Nephron (organoid): ENCODE results near the gene NR2C2.

Experiments
- H3K27ac Mint-ChIP-seq, 3 experiments: 2 replicates each; pipeline ENCODE4 v1.8.0; 2020; ENCODE audit warnings: mixed read lengths in 3 of 3, mild to moderate bottlenecking in 2 of 3, moderate library complexity in 1 of 3
- H3K27me3 Mint-ChIP-seq: 2 replicates; pipeline ENCODE4 v1.8.0; 2021; ENCODE audit warnings: low read depth, mild to moderate bottlenecking, moderate library complexity, mixed read lengths
- H3K36me3 Mint-ChIP-seq: 2 replicates; pipeline ENCODE4 v1.8.0; 2020; ENCODE audit warnings: low read depth, mixed read lengths
- H3K4me1 Mint-ChIP-seq: 2 replicates; pipeline ENCODE4 v1.8.0; 2020; ENCODE audit warnings: mixed read lengths
- H3K4me3 Mint-ChIP-seq, 3 experiments: 2 replicates each; pipeline ENCODE4 v1.8.0; 2020; ENCODE audit warnings: mild to moderate bottlenecking in 3 of 3, mixed read lengths in 3 of 3, moderate library complexity in 2 of 3
- H3K9me3 Mint-ChIP-seq: 2 replicates; pipeline ENCODE4 v1.8.0; 2020; ENCODE audit warnings: mixed read lengths
- CTCF ChIP-seq, 3 experiments: fragments of 200-600 bp; sonication (generic); IDR thresholded peaks; one replicate each; pipeline ENCODE4 v1.5.0; 2021; ENCODE audit warnings: antibody characterized with exemption in 3 of 3; ENCODE audit not compliant: unreplicated experiment in 3 of 3

NR2C2 gene

GRCh38 chr3:15011174-15011573 is 63.8 kb downstream of the NR2C2 start:
- no peaks in the 10 kb centered on the region for H3K27me3 Mint-ChIP-seq
- H3K27ac Mint-ChIP-seq: no peak overlapping the region
- peaks cover 18% of the 10 kb centered on the region for H3K4me1 Mint-ChIP-seq
- peaks cover 75% of the 10 kb centered on the region for H3K36me3 Mint-ChIP-seq
- no peaks in the 10 kb centered on the region for H3K9me3 Mint-ChIP-seq
- TF ChIP-seq CTCF (IDR thresholded peaks at IDR 0.05; ENCODE audit: unreplicated experiment in 3 of 3): no peak
- no peak overlapping the region for H3K4me3 Mint-ChIP-seq

GRCh38 chr3:15014606-15015328 is 67.4 kb downstream of the NR2C2 start:
- no peaks in the 10 kb centered on the region for H3K9me3 Mint-ChIP-seq
- H3K36me3 Mint-ChIP-seq: peaks cover 80% of the 10 kb centered on the region
- H3K4me1 Mint-ChIP-seq: peaks cover 11% of the 10 kb centered on the region
- no peak overlapping the region for H3K27ac Mint-ChIP-seq
- H3K27me3 Mint-ChIP-seq: no peaks in the 10 kb centered on the region
- no peak for TF ChIP-seq CTCF (IDR thresholded peaks at IDR 0.05; ENCODE audit: unreplicated experiment in 3 of 3)
- no peak overlapping the region for H3K4me3 Mint-ChIP-seq

GRCh38 chr3:15015456-15015855 is 68.1 kb downstream of the NR2C2 start:
- peaks cover 75% of the 10 kb centered on the region for H3K36me3 Mint-ChIP-seq
- H3K4me1 Mint-ChIP-seq: peaks cover 11% of the 10 kb centered on the region
- H3K4me3 Mint-ChIP-seq: no peak overlapping the region
- no peaks in the 10 kb centered on the region for H3K9me3 Mint-ChIP-seq
- no peak overlapping the region for H3K27ac Mint-ChIP-seq
- H3K27me3 Mint-ChIP-seq: no peaks in the 10 kb centered on the region
- TF ChIP-seq CTCF (IDR thresholded peaks at IDR 0.05; ENCODE audit: unreplicated experiment in 3 of 3): no peak

GRCh38 chr3:15017191-15017590 is 69.8 kb downstream of the NR2C2 start:
- Mint-ChIP-seq H3K9me3 (no peaks in the 10 kb centered on the region), H3K36me3 (peaks cover 79% of the 10 kb centered on the region), H3K4me1 (peaks cover 6% of the 10 kb centered on the region), H3K27ac (no peak overlapping the region), H3K27me3 (peaks cover 4% of the 10 kb centered on the region), H3K4me3 (no peak overlapping the region)
- no peak for TF ChIP-seq CTCF (IDR thresholded peaks at IDR 0.05; ENCODE audit: unreplicated experiment in 3 of 3)

GRCh38 chr3:15023249-15023648 is 75.9 kb downstream of the NR2C2 start:
- Mint-ChIP-seq H3K4me3 (no peak overlapping the region), H3K36me3 (peaks cover 75% of the 10 kb centered on the region), H3K27me3 (peaks cover 4% of the 10 kb centered on the region), H3K9me3 (no peaks in the 10 kb centered on the region), H3K27ac (no peak overlapping the region), H3K4me1 (no peaks in the 10 kb centered on the region)
- TF ChIP-seq CTCF (IDR thresholded peaks at IDR 0.05; ENCODE audit: unreplicated experiment in 3 of 3): no peak

GRCh38 chr3:15023719-15024118 is 76.3 kb downstream of the NR2C2 start:
- Mint-ChIP-seq H3K4me3 (no peak overlapping the region), H3K27ac (no peak overlapping the region), H3K36me3 (peaks cover 77% of the 10 kb centered on the region), H3K4me1 (no peaks in the 10 kb centered on the region), H3K9me3 (no peaks in the 10 kb centered on the region), H3K27me3 (peaks cover 4% of the 10 kb centered on the region)
- no peak for TF ChIP-seq CTCF (IDR thresholded peaks at IDR 0.05; ENCODE audit: unreplicated experiment in 3 of 3)
